GM21825 (cell line): ENCODE results near the gene RAPGEFL1.
"Not testable (repeated sequence)": the region's sequence is repeated elsewhere in the genome, so short reads cannot be mapped to it uniquely, and the experiment has no call there.

ENCODE experiments used
- ATAC-seq: cut with Tn5 transposase; IDR thresholded peaks from one replicate; pipeline ENCODE4 v1.9.1; 2021; ENCODE audit warnings: mild to moderate bottlenecking, moderate library complexity; ENCODE audit not compliant: unreplicated experiment

The RAPGEFL1 gene

GRCh38 chr17:40198576-40198975, 21.3 kb downstream of the RAPGEFL1 start:
- ATAC-seq: no peak

GRCh38 chr17:40203131-40203530, 25.9 kb downstream of the RAPGEFL1 start:
- ATAC-seq: no peak

- not testable (repeated sequence) for ATAC-seq
These were observed 28.9 kb downstream of the RAPGEFL1 start for GRCh38 chr17:40206193-40206592.

- ATAC-seq: no peak
These were observed 32.3 kb downstream of the RAPGEFL1 start for GRCh38 chr17:40209404-40210093.

- not testable (repeated sequence) for ATAC-seq
These were observed 36.6 kb downstream of the RAPGEFL1 start for GRCh38 chr17:40213914-40214313.

GRCh38 chr17:40218006-40218739, 40.9 kb downstream of the RAPGEFL1 start:
- no peak for ATAC-seq

- peak; percentile 80 for ATAC-seq
These were observed 41.7 kb downstream of the RAPGEFL1 start, which contains the start of gene WIPF2 for GRCh38 chr17:40218740-40219593. WIPF2 (plus strand) TSS chr17:40219304; CDS start chr17:40256460, 37,156 bp downstream.

GRCh38 chr17:40219594-40220338, 42.5 kb downstream of the RAPGEFL1 start:
- no peak for ATAC-seq

- no peak for ATAC-seq
These were observed 47.7 kb downstream of the RAPGEFL1 start for GRCh38 chr17:40224718-40225550.

GRCh38 chr17:40229146-40229545, 51.9 kb downstream of the RAPGEFL1 start:
- ATAC-seq: not testable (repeated sequence)

GRCh38 chr17:40230670-40231069, 53.4 kb downstream of the RAPGEFL1 start:
- no peak for ATAC-seq

GRCh38 chr17:40231928-40232327, 54.7 kb downstream of the RAPGEFL1 start:
- not testable (repeated sequence) for ATAC-seq

- ATAC-seq: no peak
These were observed 64.1 kb downstream of the RAPGEFL1 start for GRCh38 chr17:40241252-40241834.

GRCh38 chr17:40242774-40243173, 65.5 kb downstream of the RAPGEFL1 start:
- no peak for ATAC-seq

- ATAC-seq: no peak
These were observed 66.5 kb downstream of the RAPGEFL1 start for GRCh38 chr17:40243761-40244160.

GRCh38 chr17:40244255-40244654, 67.0 kb downstream of the RAPGEFL1 start:
- ATAC-seq: no peak
